ENCODE data around the gene LSM14B.

LSM14B gene

DNA sequence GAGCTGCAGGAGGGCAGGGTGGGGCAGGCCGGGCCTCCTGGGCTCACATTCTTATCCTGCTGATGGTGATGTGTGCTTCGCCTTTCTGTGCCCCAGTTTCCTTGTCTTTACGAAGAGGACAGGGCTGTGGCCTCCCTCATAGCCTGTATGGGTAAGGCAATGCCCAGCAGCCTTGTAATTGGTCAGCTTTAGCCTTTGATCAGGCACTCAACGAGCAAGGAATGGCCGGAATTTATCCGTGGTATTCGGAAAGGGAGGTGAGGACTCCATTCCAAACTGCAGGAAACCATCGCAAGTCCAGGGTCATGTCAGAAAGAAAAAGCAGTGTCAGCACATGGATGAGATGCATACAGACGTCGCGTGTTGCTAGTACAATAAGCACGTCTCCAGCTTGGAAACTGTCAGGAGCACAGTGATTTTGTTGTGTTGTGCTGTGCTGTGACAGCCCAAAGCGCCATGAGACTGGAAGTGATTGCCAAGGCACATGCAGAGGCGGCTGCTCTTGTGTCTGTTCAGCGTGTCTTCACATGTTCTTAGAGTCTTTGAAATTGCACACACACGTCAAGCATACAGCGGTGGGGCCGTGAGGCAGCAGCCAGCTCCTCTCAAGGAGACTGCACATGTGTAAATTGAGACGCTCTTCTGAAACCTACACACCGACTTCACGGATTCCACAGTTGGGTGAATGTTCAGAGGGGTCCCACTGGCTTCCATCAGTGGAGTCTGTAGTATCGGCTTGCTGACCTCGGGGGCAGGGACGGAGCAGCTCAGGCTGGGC lies 27.4 kb downstream of the LSM14B start:
- no peak for TF ChIP-seq CTCF (IDR thresholded peaks at IDR 0.05)

DNA sequence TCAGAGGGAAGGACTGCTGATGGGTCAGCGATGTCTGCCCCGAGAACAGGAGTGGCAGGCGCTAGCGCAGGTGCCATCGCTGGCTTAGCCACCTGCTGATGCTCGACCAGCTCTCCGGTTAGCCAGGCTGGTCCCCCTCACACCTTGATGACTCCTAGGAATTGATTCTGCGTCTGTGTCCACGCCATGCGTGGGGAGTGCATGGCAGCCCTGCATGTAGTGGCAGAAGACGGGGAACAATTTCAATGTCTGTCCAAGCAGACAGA lies 28.0 kb downstream of the LSM14B start:
- TF ChIP-seq CTCF (IDR thresholded peaks at IDR 0.05), result no peak

DNA sequence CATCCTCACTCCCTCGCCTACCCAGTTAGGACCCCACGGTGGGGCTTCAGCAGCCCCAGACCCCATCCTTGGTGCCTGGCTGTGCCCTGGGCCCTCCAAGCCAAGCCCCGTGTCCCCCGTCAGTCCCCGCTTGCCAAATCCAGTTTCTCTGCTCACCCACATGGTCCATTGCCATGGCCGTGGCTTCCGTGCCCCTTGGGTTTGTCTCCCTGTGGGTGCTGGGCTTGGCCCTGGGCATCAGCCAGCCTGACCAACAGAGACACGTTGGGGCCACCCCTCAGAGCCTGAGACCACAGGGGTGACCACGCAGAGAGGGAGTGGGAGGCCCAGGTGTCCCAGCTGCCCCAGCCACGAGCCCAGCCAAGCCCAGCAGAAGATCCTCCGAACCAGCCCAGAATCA lies 28.9 kb downstream of the LSM14B start:
- no peak for TF ChIP-seq CTCF (IDR thresholded peaks at IDR 0.05)

DNA sequence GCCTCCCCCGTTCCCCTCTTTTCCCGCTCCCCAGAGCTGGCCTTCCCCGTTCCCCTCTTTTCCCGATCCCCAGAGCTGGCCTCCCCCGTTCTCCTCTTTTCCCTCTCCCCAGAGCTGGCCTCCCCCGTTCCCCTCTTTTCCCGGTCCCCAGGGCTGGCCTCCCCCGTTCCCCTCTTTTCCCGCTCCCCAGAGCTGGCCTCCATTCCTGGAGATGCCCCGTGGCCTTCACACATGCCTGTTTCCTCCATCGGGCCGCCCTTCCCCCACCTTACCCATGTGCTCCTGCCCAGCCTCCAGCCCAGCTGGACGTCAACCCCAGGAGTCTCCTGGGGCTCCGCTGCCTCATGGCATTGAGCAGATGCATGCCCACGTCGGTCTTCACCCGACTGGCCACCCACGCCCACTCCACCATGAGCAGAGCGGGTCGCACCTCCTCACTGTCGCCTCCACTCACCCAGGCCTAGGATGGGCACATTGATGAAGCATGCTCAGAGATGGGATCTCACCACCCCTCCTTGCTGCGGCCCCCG lies 29.6 kb downstream of the LSM14B start:
- no peak for TF ChIP-seq CTCF (IDR thresholded peaks at IDR 0.05)

DNA sequence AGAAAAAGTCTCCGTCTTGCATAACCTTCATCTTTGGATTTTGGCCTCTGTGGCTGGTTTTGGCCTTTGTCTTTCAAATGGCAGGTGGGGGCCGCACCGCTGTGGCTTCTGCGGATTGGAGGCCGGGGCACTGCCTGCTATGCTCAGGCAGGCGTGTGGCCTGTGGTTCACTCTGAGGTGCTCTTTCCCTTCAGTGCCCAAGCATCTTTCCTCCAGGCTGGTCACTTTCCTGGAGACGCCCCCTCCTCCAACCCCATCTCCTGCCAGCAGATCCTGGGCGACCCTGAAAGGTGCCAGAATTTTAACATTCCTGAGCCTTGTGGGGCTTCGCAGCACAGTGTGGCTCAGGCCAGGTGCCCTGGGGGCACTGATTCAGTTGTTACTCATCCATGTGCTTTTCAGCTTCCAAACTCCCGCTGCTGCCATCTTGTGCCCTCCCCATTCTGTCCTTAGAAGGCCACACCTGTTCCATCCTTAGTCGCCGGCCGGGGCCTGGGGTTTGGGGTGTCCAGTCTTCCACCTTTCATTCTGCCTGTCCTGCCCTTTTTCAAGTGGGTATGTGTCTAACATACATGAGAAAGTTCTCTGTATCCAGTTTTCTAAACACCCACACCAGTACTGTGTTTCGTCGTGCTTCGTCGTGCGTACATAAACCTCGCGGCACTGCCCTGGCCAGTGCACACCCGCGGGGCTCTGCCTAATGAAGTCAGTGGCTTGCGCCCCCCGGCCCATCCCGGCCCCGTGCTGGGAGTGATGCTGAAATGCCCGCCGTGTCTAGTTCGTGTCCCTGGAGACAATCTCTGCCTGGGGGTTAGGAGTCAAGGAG lies 33.4 kb downstream of the LSM14B start:
- no peak for TF ChIP-seq CTCF (IDR thresholded peaks at IDR 0.05)

DNA sequence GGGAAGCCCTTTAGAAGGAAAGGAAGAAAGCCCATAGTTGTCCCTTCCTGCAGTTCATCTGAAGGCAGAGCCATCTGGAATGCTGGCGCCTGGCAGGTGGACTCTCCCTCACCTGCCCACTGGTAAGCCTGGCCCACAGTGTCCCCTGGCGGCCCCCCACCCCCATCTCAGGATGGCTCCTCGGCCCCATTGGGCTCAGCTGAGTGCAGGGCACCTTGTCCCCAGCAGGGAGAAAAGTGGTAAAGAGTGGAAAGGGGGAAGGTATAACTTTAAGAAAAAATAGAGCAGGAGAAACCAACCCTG lies 33.9 kb downstream of the LSM14B start:
- TF ChIP-seq CTCF (IDR thresholded peaks at IDR 0.05), result no peak

DNA sequence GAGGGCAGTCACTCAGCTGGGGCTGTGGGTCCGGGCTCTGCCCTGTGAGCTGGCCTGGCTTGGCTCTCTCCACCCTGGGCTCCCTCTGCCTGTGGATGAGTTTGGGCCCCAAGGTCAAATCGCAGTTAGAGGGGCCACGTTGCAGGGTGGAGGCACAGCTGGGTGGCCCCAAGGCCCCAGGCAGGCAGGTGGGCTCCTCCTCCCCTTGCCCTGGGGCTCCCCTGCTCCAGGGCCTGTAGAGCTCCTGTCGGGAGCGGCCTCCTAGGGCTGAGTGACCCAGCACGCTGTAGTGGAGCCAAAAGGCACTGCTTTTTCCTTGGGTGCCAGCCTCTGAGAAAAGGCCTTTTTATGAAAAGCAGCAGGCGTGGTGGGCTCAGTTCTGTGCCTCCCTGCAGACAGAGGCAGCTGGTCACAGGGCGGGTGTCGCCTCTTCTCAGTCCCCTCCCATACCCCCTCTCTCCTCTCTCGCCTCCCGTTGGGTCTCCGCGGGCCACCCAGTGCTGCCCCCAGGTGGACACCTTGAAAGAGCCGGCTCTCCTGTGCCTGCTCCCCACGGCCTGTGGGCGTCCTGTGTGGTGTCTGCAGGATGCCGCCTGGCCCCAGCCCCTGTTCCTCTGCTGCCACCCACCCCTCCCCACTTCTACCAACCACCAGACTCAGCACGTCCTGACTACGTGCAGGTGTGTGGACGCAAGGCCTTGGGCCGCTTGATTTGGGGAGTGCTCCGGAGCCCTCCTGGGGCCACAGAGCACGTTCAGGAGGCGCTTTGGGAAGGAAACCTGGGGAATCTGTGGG lies 34.5 kb downstream of the LSM14B start:
- peak; percentile 81 for TF ChIP-seq CTCF (IDR thresholded peaks at IDR 0.05)

Data from LNCAP (cell line).